Subcutaneous abdominal adipose tissue (tissue), 5 donors: Measurements from ENCODE around the gene SLC19A1.

Experiments used
- H3K27ac ChIP-seq: one replicate; pipeline ENCODE4 v1.7.0; 2013; ENCODE audit warnings: low read depth, mild to moderate bottlenecking, inconsistent platforms, low read length, moderate library complexity
- H3K27me3 ChIP-seq, 5 donors: one replicate each; pipeline ENCODE4 v1.7.0; 2013; ENCODE audit warnings: low read length in 5 of 5, inconsistent platforms in 1 of 5; ENCODE audit not compliant: control insufficient read depth in 5 of 5, insufficient read depth in 4 of 5
- H3K36me3 ChIP-seq, 5 donors: one replicate each; pipeline ENCODE4 v1.7.0; 2013; ENCODE audit warnings: low read length in 5 of 5; ENCODE audit not compliant: control insufficient read depth in 5 of 5, insufficient read depth in 5 of 5
- H3K4me1 ChIP-seq, 5 donors: one replicate each; pipeline ENCODE4 v1.7.0; 2013; ENCODE audit warnings: low read length in 5 of 5, mild to moderate bottlenecking in 3 of 5, moderate library complexity in 1 of 5; ENCODE audit not compliant: control insufficient read depth in 5 of 5, insufficient read depth in 5 of 5
- H3K4me3 ChIP-seq, 5 donors: one replicate each; pipeline ENCODE4 v1.7.0; 2013; ENCODE audit warnings: low read length in 5 of 5, low read depth in 1 of 5
- H3K9ac ChIP-seq, 5 donors: one replicate each; pipeline ENCODE4 v1.7.0; 2013; ENCODE audit warnings: low read length in 5 of 5, mild to moderate bottlenecking in 4 of 5, moderate library complexity in 3 of 5
- H3K9me3 ChIP-seq, 5 donors: one replicate each; pipeline ENCODE4 v1.7.0; 2013; ENCODE audit warnings: low read length in 5 of 5; ENCODE audit not compliant: control insufficient read depth in 5 of 5
- donor health status: healthy.
- donor health status: healthy.
- donor health status: healthy.
- donor health status: healthy.
- donor health status: healthy.

The SLC19A1 gene

DNA sequence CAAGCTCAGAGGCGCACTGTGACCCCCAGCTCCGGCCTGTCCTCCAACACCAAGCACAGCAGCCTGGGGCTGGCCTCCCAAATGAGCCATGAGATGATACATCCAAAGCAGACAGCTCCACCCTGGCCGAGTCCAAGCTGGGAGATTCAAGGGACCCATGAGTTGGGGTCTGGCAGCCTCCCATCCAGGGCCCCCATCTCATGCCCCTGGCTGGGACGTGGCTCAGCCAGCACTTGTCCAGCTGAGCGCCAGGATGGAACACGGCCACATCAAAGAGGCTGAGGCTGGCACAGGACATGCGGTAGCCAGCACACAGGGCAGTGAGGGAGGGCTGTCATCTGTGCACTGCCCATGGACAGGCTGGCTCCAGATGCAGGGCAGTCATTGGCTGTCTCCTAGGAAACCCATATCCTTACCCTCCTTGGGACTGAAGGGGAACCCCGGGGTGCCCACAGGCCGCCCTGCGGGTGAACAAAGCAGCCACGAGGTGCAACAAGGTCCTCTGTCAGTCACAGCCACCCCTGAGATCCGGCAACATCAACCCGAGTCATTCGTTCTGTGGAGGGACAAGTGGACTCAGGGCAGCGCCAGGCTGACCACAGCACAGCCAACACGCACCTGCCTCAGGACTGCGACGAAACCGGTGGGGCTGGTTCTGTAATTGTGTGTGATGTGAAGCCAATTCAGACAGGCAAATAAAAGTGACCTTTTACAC lies 29.1 kb downstream of the SLC19A1 start:
- H3K27me3 ChIP-seq = no peaks in the 10 kb centered on the region

DNA sequence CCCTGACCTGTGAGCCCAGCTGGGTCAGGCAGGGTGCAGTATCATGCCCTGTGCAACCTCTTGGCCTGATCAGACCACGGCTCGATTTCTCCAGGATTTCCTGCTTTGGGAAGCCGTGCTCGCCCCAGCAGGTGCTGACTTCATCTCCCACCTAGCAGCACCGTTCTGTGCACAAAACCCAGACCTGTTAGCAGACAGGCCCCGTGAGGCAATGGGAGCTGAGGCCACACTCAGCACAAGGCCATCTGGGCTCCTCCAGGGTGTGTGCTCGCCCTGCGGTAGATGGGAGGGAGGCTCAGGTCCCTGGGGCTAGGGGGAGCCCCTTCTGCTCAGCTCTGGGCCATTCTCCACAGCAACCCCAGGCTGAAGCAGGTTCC lies 29.6 kb downstream of the SLC19A1 start:
- H3K36me3 ChIP-seq = peaks cover 0 to 71% (median 49%) of the 10 kb centered on the region in 5 donors
- no peak overlapping the region for H3K27ac ChIP-seq
- no peaks in the 10 kb centered on the region for H3K4me1 ChIP-seq
- H3K9ac ChIP-seq = no peak overlapping the region
- no peaks in the 10 kb centered on the region for H3K27me3 ChIP-seq
- no peaks in the 10 kb centered on the region for H3K9me3 ChIP-seq
- no peak overlapping the region for H3K4me3 ChIP-seq

More for the DNA sequence above, 29.1 kb downstream of the SLC19A1 start:
- Histone ChIP-seq H3K27ac (no peak overlapping the region), H3K9me3 (peaks cover 0 to under 1% (median 0%) of the 10 kb centered on the region in 5 donors), H3K4me1 (no peaks in the 10 kb centered on the region), H3K36me3 (peaks cover under 1 to 70% (median 47%) of the 10 kb centered on the region in 5 donors), H3K4me3 (no peak overlapping the region), H3K9ac (no peak overlapping the region)

DNA sequence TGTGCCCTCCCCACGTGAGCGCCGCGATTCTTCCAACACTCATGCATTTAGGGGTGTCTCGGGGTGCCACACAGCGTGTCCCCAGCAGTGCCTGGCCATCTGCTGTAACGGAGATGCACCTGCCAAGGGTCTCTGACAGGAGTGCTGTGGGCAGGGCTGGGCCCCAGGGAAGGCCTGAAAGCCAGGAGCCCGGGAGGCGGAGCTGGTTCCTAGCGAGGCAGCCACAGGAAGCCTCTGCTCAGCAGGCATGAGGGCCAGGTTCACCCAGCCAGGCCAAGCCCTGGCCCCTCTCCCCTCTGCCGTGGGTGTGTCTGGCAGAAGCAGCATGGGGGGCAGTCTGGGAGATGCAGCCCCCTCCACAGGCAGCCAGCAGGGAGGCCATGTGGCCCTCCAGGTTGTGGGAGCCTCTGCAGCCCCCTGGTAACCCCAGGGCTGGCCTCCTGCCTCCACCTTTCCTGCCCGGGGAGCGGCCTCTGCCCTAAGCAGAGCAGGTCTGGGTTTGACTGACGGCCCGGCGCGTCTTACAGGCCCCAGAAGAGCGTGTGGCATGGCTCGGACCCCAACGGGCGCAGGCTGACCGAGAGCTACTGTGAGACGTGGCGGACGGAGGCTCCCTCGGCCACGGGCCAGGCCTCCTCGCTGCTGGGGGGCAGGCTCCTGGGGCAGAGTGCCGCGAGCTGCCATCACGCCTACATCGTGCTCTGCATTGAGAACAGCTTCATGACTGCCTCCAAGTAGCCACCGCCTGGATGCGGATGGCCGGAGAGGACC lies 30.4 kb downstream of the SLC19A1 start:
- Histone ChIP-seq H3K4me3 (no peak overlapping the region), H3K27me3 (no peaks in the 10 kb centered on the region), H3K36me3 (peaks cover 0 to 74% (median 51%) of the 10 kb centered on the region in 5 donors), H3K4me1 (no peaks in the 10 kb centered on the region), H3K9me3 (no peaks in the 10 kb centered on the region), H3K9ac (no peak overlapping the region), H3K27ac (no peak overlapping the region)

DNA sequence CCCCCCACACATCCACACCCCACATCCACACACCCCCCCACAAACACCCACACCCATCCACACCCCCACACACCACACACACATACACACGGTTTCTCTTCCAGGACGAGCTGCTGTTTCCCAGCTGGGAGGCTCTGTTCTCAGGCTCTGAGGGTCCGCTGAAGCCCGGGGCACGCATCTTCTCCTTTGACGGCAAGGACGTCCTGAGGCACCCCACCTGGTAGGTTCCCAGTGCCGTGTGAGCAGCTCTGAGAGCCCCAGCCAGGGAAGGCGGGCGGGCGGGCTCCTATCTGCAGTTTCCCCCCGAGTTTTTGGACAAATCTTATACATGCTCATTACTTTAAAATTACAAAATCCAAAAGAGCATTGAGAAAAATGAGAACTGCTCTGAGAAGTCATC lies 31.2 kb downstream of the SLC19A1 start:
- Histone ChIP-seq H3K9ac (no peak overlapping the region), H3K27ac (no peak overlapping the region), H3K27me3 (no peaks in the 10 kb centered on the region), H3K36me3 (peaks cover 0 to 72% (median 50%) of the 10 kb centered on the region in 5 donors), H3K4me1 (no peaks in the 10 kb centered on the region), H3K9me3 (no peaks in the 10 kb centered on the region), H3K4me3 (no peak overlapping the region)

DNA sequence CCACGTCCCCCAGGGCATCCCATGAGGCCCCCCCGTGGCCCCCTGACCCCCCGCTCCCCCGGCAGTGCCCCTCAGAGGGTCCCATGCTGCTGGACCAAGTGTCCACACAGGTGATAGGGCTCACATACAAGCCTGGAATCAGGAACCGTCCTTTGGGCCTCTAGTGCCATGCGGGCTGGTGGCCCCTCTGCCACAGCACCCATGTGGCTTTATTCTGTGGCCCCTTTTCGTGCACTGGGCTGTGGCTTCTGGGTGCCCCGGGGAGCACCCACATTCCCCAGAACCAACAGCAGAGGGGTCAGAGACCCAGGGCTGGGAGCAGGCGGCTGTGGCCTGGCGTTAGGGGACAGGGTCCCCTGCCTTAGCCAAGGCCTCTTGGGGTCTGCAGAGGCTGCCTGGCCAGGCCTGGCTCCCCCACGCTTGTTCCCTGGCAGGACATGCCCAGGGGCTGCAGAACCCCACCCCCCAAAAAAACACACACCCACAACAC lies 31.7 kb downstream of the SLC19A1 start:
- Histone ChIP-seq H3K27ac (no peak overlapping the region), H3K36me3 (peaks cover 0 to 71% (median 47%) of the 10 kb centered on the region in 5 donors), H3K4me3 (no peak overlapping the region), H3K9ac (no peak overlapping the region), H3K4me1 (no peaks in the 10 kb centered on the region), H3K27me3 (no peaks in the 10 kb centered on the region), H3K9me3 (no peaks in the 10 kb centered on the region)

DNA sequence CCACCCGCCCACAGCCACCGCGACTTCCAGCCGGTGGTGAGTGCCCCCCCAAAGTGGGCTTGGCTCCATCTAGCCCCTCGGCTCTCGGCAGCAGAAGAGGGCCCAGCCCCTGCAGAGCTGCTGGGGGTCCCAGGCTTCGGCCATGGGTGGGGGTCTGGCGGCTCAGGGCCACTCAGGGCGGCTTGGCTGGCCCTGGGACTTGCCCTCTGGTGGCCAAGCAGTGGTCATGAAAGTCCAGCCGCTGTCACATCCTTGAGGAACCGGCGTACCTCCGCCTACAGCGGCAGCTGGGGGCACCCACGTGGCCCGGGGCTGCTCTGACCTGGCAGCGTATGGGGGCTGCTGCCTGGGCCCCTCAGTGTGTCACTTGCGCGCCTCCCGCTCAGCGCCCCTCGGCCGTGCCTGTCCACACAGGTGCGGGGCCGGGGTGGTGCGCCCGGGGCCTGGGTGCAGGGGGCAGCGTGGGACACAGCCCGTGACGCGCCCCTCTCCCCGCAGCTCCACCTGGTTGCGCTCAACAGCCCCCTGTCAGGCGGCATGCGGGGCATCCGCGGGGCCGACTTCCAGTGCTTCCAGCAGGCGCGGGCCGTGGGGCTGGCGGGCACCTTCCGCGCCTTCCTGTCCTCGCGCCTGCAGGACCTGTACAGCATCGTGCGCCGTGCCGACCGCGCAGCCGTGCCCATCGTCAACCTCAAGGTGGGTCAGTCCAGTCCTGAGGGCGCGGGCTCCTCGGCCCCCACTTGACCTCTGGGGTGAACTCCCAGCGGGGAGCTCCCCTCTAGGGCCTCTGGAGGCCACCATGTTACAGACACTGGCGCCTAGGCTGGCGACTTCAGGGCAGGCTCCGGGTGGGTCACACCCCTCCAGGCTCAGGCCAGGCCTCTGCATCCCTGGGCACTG lies 32.4 kb downstream of the SLC19A1 start:
- Histone ChIP-seq H3K27ac (no peak overlapping the region), H3K4me1 (no peaks in the 10 kb centered on the region), H3K27me3 (no peaks in the 10 kb centered on the region), H3K36me3 (peaks cover 0 to 64% (median 43%) of the 10 kb centered on the region in 5 donors), H3K4me3 (no peak overlapping the region), H3K9ac (no peak overlapping the region), H3K9me3 (no peaks in the 10 kb centered on the region)

DNA sequence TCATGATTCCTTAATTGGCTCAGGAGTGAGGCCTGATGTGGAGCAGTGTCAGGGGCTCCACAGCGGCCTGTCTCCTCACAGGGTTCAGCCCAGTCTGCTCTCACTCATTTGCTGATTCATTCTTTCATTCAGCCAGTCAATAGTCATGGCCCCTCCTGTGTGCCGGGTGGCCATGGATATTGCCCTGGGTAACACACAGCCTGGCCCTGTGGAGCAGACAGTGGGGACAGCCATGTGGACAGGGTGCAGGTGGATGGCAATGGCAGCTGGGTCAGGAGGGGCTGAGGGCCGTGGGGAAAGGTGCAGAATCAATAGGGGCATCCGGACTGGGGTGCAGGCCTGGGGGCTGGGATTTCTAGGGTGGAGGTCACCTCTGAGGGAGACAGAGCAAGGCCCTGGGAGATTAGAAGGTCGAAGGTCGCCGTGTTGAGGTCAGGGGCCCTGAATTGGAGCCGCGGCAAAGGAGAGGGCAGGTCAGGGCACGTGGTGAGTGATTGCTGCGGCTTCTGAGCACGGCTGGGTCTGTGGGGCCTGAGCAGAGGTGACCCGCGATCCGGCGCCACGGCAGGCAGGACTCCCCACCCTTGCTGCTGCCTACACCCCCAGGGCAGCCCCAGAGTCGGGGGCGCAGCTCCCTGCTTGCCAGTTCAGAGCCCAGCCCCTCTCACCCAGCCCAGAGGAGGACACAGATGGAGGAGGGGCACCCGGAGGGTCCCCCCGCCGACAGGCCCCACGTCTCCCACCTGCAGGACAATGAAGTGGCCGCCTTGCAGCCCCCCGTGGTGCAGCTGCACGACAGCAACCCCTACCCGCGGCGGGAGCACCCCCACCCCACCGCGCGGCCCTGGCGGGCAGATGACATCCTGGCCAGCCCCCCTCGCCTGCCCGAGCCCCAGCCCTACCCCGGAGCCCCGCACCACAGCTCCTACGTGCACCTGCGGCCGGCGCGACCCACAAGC lies 33.4 kb downstream of the SLC19A1 start:
- no peak overlapping the region for H3K9ac ChIP-seq
- no peak overlapping the region for H3K4me3 ChIP-seq
- H3K27me3 ChIP-seq = no peaks in the 10 kb centered on the region
- no peak overlapping the region for H3K27ac ChIP-seq
- H3K4me1 ChIP-seq = no peaks in the 10 kb centered on the region
- H3K9me3 ChIP-seq = no peaks in the 10 kb centered on the region
- peaks cover 0 to 55% (median 38%) of the 10 kb centered on the region in 5 donors for H3K36me3 ChIP-seq

DNA sequence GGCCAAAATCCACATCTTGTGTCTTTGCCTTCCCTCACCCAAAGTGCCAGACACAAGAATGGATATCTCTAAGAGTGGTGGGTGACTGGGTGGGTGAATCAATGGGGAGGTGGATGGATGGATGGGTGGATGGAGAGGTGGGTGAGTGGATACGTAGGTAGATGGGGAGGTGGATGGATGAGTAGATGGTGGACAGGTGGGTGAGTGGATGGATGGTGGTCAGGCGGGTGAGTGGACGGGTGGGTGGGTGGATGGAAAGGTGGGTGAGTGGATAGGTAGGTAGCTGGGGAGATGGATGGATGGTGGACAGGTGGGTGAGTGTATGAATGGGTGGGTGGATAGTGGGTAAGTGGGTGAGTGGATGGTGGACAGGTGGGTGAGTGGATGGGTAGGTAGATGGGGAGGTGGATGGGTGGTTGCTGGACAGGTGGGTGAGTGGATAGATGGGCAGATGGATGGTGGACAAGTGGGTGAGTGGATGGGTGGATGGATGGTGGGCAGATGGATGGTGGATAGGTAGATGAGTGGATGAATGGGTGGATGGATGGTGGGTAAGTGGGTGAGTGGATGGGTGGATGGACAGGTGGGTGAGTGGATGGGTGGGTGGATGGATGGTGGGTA lies 34.2 kb downstream of the SLC19A1 start:
- H3K27me3 ChIP-seq = no peaks in the 10 kb centered on the region
- H3K4me3 ChIP-seq = no peak overlapping the region
- peaks cover 0 to 46% (median 29%) of the 10 kb centered on the region in 5 donors for H3K36me3 ChIP-seq
- no peak overlapping the region for H3K9ac ChIP-seq
- H3K9me3 ChIP-seq = no peaks in the 10 kb centered on the region
- H3K27ac ChIP-seq = no peak overlapping the region
- H3K4me1 ChIP-seq = no peaks in the 10 kb centered on the region

DNA sequence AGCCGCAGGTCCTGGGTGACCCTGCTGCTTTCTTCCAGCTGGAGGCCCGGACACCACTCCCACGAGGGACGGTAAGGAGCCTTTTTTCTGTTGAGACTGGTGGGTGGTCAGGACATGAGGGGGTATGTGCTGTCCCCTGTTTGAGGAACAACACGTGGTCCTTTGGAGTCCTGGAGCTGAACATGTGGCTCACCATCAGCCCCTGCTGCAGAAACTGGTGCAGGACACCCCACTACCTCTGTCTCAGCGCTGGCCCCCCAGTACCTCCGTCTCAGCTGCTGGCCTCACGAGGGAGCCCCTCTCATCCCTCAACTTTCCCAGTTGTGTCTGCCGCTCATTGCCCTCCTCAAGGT lies 34.7 kb downstream of the SLC19A1 start:
- Histone ChIP-seq H3K27me3 (no peaks in the 10 kb centered on the region), H3K9ac (no peak overlapping the region), H3K9me3 (peaks cover 0 to 3% (median 0%) of the 10 kb centered on the region in 5 donors), H3K4me1 (no peaks in the 10 kb centered on the region), H3K27ac (no peak overlapping the region), H3K36me3 (peaks cover 0 to 41% (median 24%) of the 10 kb centered on the region in 5 donors), H3K4me3 (no peak overlapping the region)
